Measurements from ENCODE around the gene ADORA1.

- no peak for TF ChIP-seq CTCF (conservative IDR thresholded peaks at IDR 0.05; ENCODE audit: low read depth, low read length)
- no peak for TF ChIP-seq CEBPB (IDR thresholded peaks at IDR 0.05; ENCODE audit: low read depth, low read length)
- TF ChIP-seq POLR2A (IDR thresholded peaks at IDR 0.05; ENCODE audit: low read depth, low read length): no peak
- TF ChIP-seq MXI1 (IDR thresholded peaks at IDR 0.05; ENCODE audit: borderline replicate concordance, low read depth, low read length): no peak
- no peak for TF ChIP-seq NFE2L2 (IDR thresholded peaks at IDR 0.05; ENCODE audit: low read depth, low read length)
- TF ChIP-seq SMC3 (IDR thresholded peaks at IDR 0.05; ENCODE audit: low read depth, low read length): no peak
- TF ChIP-seq USF2 (IDR thresholded peaks at IDR 0.05; ENCODE audit: low read depth, low read length): no peak
- TF ChIP-seq RAD21 (IDR thresholded peaks at IDR 0.05; ENCODE audit: low read length): no peak
- no peak for TF ChIP-seq MAFK (IDR thresholded peaks at IDR 0.05; ENCODE audit: low read depth, low read length)
- no peak for TF ChIP-seq MAZ (IDR thresholded peaks at IDR 0.05; ENCODE audit: borderline replicate concordance, low read depth, low read length)
- TF ChIP-seq FOS (IDR thresholded peaks at IDR 0.05; ENCODE audit: low read depth, low read length): no peak
- no peak for TF ChIP-seq RCOR1 (IDR thresholded peaks at IDR 0.05; ENCODE audit: insufficient replicate concordance, low read length)
- TF ChIP-seq BHLHE40 (IDR thresholded peaks at IDR 0.05; ENCODE audit: low read depth, low read length): no peak
These were observed 52.1 kb downstream of the ADORA1 start for GRCh38 chr1:203179667-203180005.

Data from IMR-90 (cell line).